HEK293 (cell line): ENCODE measurements around the gene MED14.
"Not testable (repeated sequence)": the region's sequence is repeated elsewhere in the genome, so short reads cannot be mapped to it uniquely, and the experiment has no call there.

Experiments
- CTCF ChIP-seq: fragments of 450-650 bp; formaldehyde crosslinking; IDR thresholded peaks from 2 replicates; pipeline ENCODE4 v1.5.1; 2016; ENCODE audit warnings: missing biosample characterization, missing genetic modification characterization
- REST ChIP-seq: fragments of 450-650 bp; formaldehyde crosslinking; IDR thresholded peaks from 2 replicates; pipeline ENCODE4 v1.5.1; 2016; ENCODE audit warnings: missing biosample characterization, missing genetic modification characterization
- TSHZ1 ChIP-seq: fragments of 450-650 bp; formaldehyde crosslinking; IDR thresholded peaks from 2 replicates; pipeline ENCODE4 v1.5.1; 2016; ENCODE audit warnings: missing biosample characterization, missing genetic modification characterization, borderline replicate concordance
- ZBTB11 ChIP-seq: fragments of 450-650 bp; formaldehyde crosslinking; conservative IDR thresholded peaks from 2 replicates; pipeline ENCODE4 v1.5.1; 2016; ENCODE audit warnings: low read depth, missing biosample characterization, missing genetic modification characterization
- ZNF24 ChIP-seq: fragments of 450-650 bp; formaldehyde crosslinking; IDR thresholded peaks from 2 replicates; pipeline ENCODE4 v1.5.1; 2016; ENCODE audit warnings: missing biosample characterization, missing genetic modification characterization
- ZNF350 ChIP-seq: fragments of 450-650 bp; formaldehyde crosslinking; IDR thresholded peaks from 2 replicates; pipeline ENCODE4 v1.5.0; 2017; ENCODE audit warnings: missing biosample characterization, mild to moderate bottlenecking, missing genetic modification characterization
- ZNF549 ChIP-seq: fragments of 450-650 bp; IDR thresholded peaks from 2 replicates; pipeline ENCODE4 v1.5.1; 2018; ENCODE audit warnings: missing biosample characterization, missing genetic modification characterization, mild to moderate bottlenecking, inconsistent platforms, moderate library complexity
- ZSCAN18 ChIP-seq: fragments of 450-650 bp; formaldehyde crosslinking; IDR thresholded peaks from 2 replicates; pipeline ENCODE4 v1.5.1; 2016; ENCODE audit warnings: missing biosample characterization, missing genetic modification characterization

- not testable (repeated sequence) for TF ChIP-seq TSHZ1 (tag by site-specific recombination); ZNF24 (tag by site-specific recombination); CTCF (tag by site-specific recombination); ZNF350 (tag by site-specific recombination); ZSCAN18; ZNF549; REST; ZBTB11 (tag by site-specific recombination)
Measured at GRCh38 chrX:40782644-40783259, 47.4 kb upstream of the MED14 start.
